ENCODE data around the gene UBE3D. TPM values are rescaled to one million over a fixed set of nuclear protein-coding genes. Genes with fewer than 3 reads are reported as not detected.

UBE3D gene
- total RNA-seq, 4 donors from 2014 or later = 0.82 to 4.6 (median 3.2) TPM

- H3K4me3 ChIP-seq = no peak overlapping the region
- H3K36me3 ChIP-seq = no peaks in the 10 kb centered on the region
- peaks cover 0 to 4% of the 10 kb centered on the region in 2 donors for H3K4me1 ChIP-seq
- ATAC-seq = no peak
- no peaks in the 10 kb centered on the region for H3K27me3 ChIP-seq
- in situ Hi-C loops (cut with MboI; ENCODE audit: low sequenced_read_pairs in 4 of 4) (no loop called here), intact Hi-C loops (cut with DNase I; ENCODE audit: low total_unique reads) (no loop called here)
- H3K27ac ChIP-seq = no peak overlapping the region
- no peaks in the 10 kb centered on the region for H3K9me3 ChIP-seq
- TF ChIP-seq POLR2A (IDR thresholded peaks at IDR 0.05) (no peak), CTCF (IDR thresholded peaks at IDR 0.05 in 4 of 5, conservative IDR thresholded peaks at IDR 0.05 in 1 of 5) (no peak)
- DNase-seq = no peak
Measured at GRCh38 chr6:82959385-82959941, 106.2 kb downstream of the UBE3D start.

GRCh38 chr6:82958551-82958950 is 107.1 kb downstream of the UBE3D start:
- Histone ChIP-seq H3K27me3 (no peaks in the 10 kb centered on the region), H3K27ac (no peak overlapping the region), H3K9me3 (no peaks in the 10 kb centered on the region), H3K36me3 (no peaks in the 10 kb centered on the region), H3K4me3 (no peak overlapping the region), H3K4me1 (peaks cover 0 to 4% of the 10 kb centered on the region in 2 donors)
- no peak for DNase-seq
- no peak for ATAC-seq
- TF ChIP-seq CTCF (IDR thresholded peaks at IDR 0.05 in 4 of 5, conservative IDR thresholded peaks at IDR 0.05 in 1 of 5) (no peak), POLR2A (IDR thresholded peaks at IDR 0.05) (no peak)
- intact Hi-C loops (cut with DNase I; ENCODE audit: low total_unique reads) (no loop called here), in situ Hi-C loops (cut with MboI; ENCODE audit: low sequenced_read_pairs in 4 of 4) (no loop called here)

- no peak overlapping the region for H3K27ac ChIP-seq
- no peak for TF ChIP-seq POLR2A (IDR thresholded peaks at IDR 0.05)
- TF ChIP-seq CTCF (IDR thresholded peaks at IDR 0.05 in 4 of 5, conservative IDR thresholded peaks at IDR 0.05 in 1 of 5) = no peak
- ATAC-seq = no peak
- H3K4me1 ChIP-seq = peaks cover 0 to 4% of the 10 kb centered on the region in 2 donors
- in situ Hi-C loops (cut with MboI; ENCODE audit: low sequenced_read_pairs in 4 of 4) (no loop called here), intact Hi-C loops (cut with DNase I; ENCODE audit: low total_unique reads) (no loop called here)
- H3K9me3 ChIP-seq = no peaks in the 10 kb centered on the region
- H3K4me3 ChIP-seq = no peak overlapping the region
- DNase-seq = no peak
- no peaks in the 10 kb centered on the region for H3K27me3 ChIP-seq
- H3K36me3 ChIP-seq = no peaks in the 10 kb centered on the region
Measured at GRCh38 chr6:82957868-82958245, 107.8 kb downstream of the UBE3D start.

GRCh38 chr6:82957171-82957867 is 108.3 kb downstream of the UBE3D start:
- no peaks in the 10 kb centered on the region for H3K27me3 ChIP-seq
- peaks cover 0 to 4% of the 10 kb centered on the region in 2 donors for H3K4me1 ChIP-seq
- H3K4me3 ChIP-seq = no peak overlapping the region
- intact Hi-C loops (cut with DNase I; ENCODE audit: low total_unique reads) (no loop called here), in situ Hi-C loops (cut with MboI; ENCODE audit: low sequenced_read_pairs in 4 of 4) (no loop called here)
- DNase-seq (no peak), ATAC-seq (no peak)
- H3K36me3 ChIP-seq = no peaks in the 10 kb centered on the region
- TF ChIP-seq CTCF (IDR thresholded peaks at IDR 0.05 in 4 of 5, conservative IDR thresholded peaks at IDR 0.05 in 1 of 5) (no peak), POLR2A (IDR thresholded peaks at IDR 0.05) (no peak)
- H3K9me3 ChIP-seq = no peaks in the 10 kb centered on the region
- H3K27ac ChIP-seq = no peak overlapping the region
